B cell (primary cell): ENCODE data around the gene CACNA1D.

ENCODE experiments used
- CTCF ChIP-seq: fragments of 200-600 bp; IDR thresholded peaks from one replicate; pipeline ENCODE4 v1.8.0; 2022; ENCODE audit warnings: antibody characterized with exemption, mild to moderate bottlenecking
- EZH2 ChIP-seq: IDR thresholded peaks from 2 replicates; pipeline ENCODE4 v1.6.1; 2012; ENCODE audit warnings: borderline replicate concordance, low read depth, mild to moderate bottlenecking, moderate library complexity, low read length; ENCODE audit not compliant: insufficient read depth, poor library complexity, severe bottlenecking

- no peak for TF ChIP-seq CTCF
- TF ChIP-seq EZH2, result no peak
These were observed 264.4 kb downstream of the CACNA1D start for GRCh38 chr3:53758846-53759245.
